OCI-LY3 (cell line): ENCODE results near the gene ZMYND8.

Experiments used
- EZH2phosphoT487 ChIP-seq: fragments of 200-600 bp; shearing (Covaris generic); IDR thresholded peaks from 2 replicates; pipeline ENCODE4 v1.6.1; 2018; ENCODE audit warnings: antibody characterized with exemption, mixed run types, low read depth
- TF ChIP-seq, protein P1 (sequence below): fragments of 200-600, 300-600 bp; sonication (generic); IDR thresholded peaks from 2 replicates; pipeline ENCODE4 v1.5.1; 2014; ENCODE audit warnings: antibody characterized with exemption, low read length, low read depth

DNA sequence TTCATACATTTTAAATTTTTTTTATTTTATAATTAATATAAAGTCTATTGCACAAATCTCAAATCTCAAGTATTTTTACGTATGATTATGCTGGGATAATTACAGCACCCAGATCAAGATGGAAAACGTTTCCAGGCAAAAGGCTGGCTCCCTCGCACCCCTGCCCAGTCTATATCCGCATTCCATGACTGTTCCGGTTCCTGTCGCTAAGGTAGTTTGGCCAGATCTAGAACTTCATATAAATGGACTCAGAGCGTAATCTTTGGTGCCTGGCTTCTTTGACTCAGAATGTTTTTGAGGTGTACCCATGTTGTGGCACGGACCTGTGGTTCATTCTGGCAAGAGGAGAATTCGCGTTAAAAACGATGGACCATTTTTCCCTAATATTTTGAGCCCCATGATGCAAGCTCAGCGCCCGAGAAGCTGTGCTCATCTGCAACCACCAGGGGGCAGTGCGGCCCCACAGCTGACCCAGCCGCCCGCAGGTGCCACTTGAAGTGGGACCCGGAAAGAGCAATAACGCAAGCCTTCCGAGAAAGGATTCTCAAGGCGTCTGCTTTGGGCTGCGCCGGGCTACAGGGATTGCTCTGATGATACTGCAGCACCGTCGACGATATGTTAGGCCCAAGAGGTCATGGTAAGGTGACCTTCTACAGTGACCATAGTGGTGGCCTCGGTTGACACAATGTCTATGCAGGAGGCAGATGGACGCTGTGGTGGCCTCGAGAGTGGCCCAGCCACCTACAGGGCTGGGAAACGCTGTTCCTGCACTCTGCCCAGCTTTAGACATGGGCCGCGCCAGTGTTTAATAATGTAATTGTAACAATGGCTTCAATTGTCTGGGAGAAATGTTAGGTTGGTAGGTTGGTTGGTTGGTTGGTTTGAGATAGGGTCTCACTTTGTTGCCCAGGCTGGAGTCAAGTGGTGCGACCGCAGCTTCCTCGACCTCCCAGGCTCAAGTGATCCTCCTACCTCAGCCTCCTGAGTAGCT is 160.1 kb downstream of the ZMYND8 start:
- TF ChIP-seq, protein P1, sequence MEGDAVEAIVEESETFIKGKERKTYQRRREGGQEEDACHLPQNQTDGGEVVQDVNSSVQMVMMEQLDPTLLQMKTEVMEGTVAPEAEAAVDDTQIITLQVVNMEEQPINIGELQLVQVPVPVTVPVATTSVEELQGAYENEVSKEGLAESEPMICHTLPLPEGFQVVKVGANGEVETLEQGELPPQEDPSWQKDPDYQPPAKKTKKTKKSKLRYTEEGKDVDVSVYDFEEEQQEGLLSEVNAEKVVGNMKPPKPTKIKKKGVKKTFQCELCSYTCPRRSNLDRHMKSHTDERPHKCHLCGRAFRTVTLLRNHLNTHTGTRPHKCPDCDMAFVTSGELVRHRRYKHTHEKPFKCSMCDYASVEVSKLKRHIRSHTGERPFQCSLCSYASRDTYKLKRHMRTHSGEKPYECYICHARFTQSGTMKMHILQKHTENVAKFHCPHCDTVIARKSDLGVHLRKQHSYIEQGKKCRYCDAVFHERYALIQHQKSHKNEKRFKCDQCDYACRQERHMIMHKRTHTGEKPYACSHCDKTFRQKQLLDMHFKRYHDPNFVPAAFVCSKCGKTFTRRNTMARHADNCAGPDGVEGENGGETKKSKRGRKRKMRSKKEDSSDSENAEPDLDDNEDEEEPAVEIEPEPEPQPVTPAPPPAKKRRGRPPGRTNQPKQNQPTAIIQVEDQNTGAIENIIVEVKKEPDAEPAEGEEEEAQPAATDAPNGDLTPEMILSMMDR = peak; percentile 100
- TF ChIP-seq EZH2phosphoT487 = no peak
